Transverse colon (tissue), 4 donors: ENCODE measurements around the gene LAMA2.

Experiments used
- EP300 ChIP-seq: sonication (generic); formaldehyde crosslinking; IDR thresholded peaks from one replicate; pipeline ENCODE4 v1.6.1; 2017; ENCODE audit warnings: antibody characterized with exemption, low read depth
- POLR2A ChIP-seq: fragments of 450-650 bp; IDR thresholded peaks from one replicate; pipeline ENCODE4 v1.6.1; 2016; ENCODE audit warnings: antibody characterized with exemption, mild to moderate bottlenecking, moderate library complexity
- POLR2AphosphoS5 ChIP-seq, 3 donors: sonication (generic); formaldehyde crosslinking; IDR thresholded peaks; one replicate each; pipeline ENCODE4 v1.6.1; 2016; ENCODE audit warnings: antibody characterized with exemption in 3 of 3
- TF ChIP-seq, protein P1 (sequence below), 5 experiments: fragments of 200-600 bp in 3 of 5; fragments of 450-650 bp in 2 of 5; sonication (generic) in 3 of 5; IDR thresholded peaks; 1 replicate in 2 of 5; 2 replicates in 3 of 5; pipeline ENCODE4 v1.5.1; 2016 to 2017; ENCODE audit warnings: antibody characterized with exemption in 5 of 5, inconsistent platforms in 3 of 5, mild to moderate bottlenecking in 2 of 5, moderate library complexity in 1 of 5

GRCh38 chr6:129507846-129508245 is 624.9 kb downstream of the LAMA2 start:
- no peak for TF ChIP-seq POLR2A
- TF ChIP-seq, protein P1, sequence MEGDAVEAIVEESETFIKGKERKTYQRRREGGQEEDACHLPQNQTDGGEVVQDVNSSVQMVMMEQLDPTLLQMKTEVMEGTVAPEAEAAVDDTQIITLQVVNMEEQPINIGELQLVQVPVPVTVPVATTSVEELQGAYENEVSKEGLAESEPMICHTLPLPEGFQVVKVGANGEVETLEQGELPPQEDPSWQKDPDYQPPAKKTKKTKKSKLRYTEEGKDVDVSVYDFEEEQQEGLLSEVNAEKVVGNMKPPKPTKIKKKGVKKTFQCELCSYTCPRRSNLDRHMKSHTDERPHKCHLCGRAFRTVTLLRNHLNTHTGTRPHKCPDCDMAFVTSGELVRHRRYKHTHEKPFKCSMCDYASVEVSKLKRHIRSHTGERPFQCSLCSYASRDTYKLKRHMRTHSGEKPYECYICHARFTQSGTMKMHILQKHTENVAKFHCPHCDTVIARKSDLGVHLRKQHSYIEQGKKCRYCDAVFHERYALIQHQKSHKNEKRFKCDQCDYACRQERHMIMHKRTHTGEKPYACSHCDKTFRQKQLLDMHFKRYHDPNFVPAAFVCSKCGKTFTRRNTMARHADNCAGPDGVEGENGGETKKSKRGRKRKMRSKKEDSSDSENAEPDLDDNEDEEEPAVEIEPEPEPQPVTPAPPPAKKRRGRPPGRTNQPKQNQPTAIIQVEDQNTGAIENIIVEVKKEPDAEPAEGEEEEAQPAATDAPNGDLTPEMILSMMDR (IDR thresholded peaks at IDR 0.05): no peak
- TF ChIP-seq EP300: no peak
- no peak for TF ChIP-seq POLR2AphosphoS5 (IDR thresholded peaks at IDR 0.05)
